Endothelial cell of hepatic sinusoid (primary cell): ENCODE results near the gene FTSJ3.
"Not testable (repeated sequence)": the region's sequence is repeated elsewhere in the genome, so short reads cannot be mapped to it uniquely, and the experiment has no call there.

Experiments
- in situ Hi-C: cut with HindIII; loops from 2 replicates; pipeline ENCODE4 v1.10.0; 2017; ENCODE audit warnings: low sequenced_read_pairs

Gene FTSJ3

DNA sequence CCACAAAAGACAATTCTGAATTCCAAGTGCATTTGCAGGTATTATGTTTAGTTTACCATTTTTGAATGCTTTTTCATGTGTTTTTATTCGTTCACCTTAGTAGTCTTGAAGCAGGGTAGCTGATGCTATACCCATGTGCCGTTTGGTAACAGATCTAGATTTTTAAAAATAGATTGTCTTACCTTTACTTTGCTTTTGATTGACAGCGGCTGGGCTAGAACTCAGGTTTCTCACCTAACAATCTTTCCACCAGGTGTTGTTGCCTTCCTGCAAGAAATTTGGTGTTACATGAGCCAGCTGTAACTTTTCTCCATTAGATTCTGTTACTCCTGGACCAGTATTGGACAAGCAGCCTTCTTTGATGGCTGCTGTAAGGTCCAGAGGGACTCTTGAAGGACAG, 1.5 kb upstream of the FTSJ3 start:
- in situ Hi-C loops: no loop called here

DNA sequence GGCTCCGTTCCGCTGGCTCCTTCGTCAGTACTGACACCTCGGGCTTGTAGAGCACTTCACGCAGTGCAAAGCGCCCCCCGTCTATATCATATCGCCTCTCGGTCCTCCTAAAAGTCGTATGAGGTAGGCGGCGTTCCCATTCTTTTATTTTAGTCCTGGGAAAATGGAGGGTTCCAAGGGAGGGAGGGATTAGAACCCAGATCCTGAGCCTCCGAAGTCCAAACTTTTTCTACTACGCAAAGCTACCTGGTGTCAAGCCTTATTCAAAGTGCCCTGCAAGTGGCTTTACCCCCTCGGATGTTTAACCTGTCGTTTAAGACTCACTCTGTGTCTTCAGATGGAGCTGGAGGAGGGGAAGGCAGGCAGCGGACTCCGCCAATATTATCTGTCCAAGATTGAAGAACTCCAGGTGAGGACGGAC, 348 bp upstream of the FTSJ3 start:
- in situ Hi-C loops: no loop called here

DNA sequence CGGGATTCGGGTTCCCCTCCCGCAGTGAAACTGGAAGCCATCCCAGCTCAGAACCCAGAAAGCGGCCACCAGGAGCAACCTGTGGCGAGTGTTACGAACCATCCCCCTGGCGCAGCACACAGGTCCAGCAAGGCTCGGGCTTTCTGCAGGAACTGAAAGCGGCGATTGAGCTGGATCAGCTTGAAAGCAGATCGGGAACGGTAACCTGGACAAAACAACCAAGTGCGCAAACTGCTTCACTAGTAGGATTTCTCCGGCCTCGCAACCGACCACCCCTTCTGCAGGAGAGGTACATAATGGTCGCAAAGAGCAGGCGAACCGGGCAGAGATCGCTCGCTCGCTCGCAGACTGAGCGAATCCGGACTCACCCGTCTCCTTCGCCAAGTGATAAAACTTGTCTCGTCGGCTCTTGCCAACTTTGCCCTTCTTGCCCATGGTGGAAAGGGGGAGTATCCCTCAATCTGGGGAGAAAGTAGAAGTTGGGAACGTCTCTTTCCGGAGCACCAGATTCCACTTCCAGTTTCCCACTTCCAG, 928 bp downstream of the FTSJ3 start:
- in situ Hi-C loops: no loop called here

DNA sequence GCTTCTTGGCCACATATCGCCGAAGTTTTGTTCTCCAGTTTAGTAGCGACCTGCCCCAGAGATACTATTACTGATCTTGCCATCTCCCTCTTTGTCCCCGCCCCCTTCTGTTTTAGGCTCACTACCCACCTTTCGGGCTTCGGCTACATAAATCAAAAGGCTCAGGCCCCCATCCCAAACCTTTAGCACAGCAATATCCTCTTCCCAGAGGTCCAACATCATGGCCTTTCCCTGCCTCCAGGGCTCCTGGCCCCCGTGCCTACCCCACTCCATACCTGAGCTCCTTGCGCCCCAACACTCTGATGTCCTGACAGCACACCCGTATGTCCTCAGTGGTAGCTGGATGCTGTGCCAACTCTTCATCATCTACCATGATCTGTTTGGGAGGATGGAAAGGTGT, 3.1 kb downstream of the FTSJ3 start:
- in situ Hi-C loops: no loop called here

DNA sequence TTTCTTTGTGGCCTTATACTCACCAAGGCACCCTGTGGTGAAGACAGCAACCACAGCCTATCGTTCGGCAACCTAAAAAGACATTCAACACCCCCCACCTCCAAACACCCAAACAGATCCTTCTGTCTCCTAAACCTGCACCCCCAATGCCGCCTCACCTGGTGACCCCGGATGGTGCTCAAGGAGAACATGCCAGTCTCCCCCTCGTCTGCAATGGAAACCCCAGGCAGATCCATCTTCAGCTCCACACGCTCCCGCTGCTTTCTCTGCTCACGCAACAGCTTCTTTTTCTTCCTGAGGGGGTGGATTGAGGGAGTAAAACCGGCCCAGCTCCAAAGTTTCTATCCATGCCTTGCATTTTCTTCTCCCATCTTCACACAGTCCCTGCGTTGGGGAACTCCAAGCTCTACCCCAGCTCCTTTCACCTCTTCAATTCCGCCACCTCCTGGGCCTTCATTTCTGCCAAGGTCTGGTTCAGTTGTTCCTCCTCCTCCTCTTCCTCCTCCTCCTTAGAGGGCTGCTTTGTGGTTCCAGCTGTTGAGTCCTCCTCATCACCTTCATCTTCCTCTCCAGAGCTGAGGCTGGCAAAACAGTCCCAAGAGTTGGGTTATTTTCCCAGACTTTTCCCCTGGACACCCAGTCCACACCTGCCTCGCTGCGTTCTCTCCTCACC, 3.7 kb downstream of the FTSJ3 start:
- in situ Hi-C loops: no loop called here

- in situ Hi-C loops: no loop called here
Observed at GRCh38 chr17:63822537-63822936, 4.9 kb downstream of the FTSJ3 start.

GRCh38 chr17:63821804-63822203, 5.7 kb downstream of the FTSJ3 start:
- in situ Hi-C loops: no loop called here

DNA sequence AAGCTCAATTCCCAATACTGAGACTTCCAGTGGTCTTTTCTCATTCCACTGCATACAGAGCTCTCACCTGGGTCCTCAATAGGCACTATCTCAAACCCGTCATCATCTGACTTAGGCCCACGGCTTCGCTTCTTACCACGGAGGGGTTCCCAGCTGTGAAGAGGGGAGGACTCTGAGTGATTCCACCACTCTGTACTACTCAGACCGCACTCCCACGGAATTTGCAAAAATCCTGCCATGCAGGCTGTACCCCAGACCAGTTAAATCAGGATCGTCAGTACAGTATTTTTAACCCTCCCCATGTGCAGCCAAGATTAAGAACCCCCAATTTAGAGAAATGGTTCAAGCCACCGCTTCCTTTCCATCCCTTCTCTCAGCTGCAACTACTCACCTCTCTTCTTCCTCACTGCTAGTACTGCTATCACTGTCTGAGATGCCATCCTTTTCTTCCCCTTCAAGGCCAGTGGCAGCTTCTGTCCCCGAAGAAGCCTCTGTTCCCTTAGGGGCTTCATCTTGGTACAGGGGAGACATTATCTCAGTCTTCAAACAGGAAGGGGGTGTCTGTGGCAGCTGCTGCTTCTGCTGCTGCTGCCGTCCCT, 6.4 kb downstream of the FTSJ3 start:
- in situ Hi-C loops: no loop called here

GRCh38 chr17:63819585-63820537, 7.6 kb downstream of the FTSJ3 start:
- in situ Hi-C loops: loop anchor here (5.0 kb wide), 2 partner anchors 38 to 73 kb away; no protein-coding TSS in a partner anchor

DNA sequence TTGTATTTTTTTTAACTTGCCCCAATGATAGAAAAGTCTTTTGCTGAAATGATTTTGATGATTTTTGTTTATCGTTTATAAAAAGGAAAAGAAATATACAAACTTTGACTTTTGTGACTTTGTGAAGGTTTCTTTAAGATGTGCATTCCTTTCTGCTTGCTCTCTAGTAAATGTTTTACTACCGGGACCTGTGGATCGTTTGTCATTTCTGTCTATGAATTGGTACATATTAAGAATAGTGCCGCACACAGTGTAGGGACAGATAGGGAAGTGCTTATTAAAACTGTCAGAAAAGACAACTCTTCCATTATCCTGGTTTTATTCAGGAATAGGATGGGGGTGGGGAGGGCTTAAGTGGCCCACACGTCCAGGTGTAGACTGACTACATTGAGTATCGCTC, 8.3 kb downstream of the FTSJ3 start:
- in situ Hi-C loops: loop anchor here (5.0 kb wide), 2 partner anchors 37 to 72 kb away; no protein-coding TSS in a partner anchor

DNA sequence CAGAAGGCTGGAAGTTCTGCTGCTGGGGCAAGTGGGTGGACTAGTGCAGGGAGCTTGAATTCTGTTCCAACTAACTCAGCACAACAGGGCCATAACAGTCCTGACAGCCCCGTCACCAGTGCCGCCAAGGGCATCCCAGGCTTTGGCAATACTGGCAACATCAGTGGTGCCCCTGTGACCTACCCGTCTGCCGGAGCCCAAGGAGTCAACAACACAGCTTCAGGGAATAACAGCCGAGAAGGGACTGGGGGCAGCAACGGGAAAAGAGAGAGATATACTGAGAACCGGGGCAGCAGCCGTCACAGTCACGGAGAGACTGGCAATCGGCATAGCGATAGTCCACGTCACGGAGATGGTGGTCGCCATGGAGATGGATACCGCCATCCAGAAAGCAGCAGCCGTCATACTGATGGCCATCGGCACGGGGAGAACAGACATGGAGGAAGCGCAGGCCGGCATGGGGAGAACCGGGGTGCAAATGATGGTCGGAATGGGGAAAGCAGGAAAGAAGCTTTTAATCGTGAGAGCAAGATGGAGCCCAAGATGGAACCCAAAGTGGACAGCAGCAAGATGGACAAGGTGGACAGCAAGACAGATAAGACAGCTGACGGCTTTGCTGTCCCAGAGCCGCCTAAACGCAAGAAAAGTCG, 9.6 kb downstream of the FTSJ3 start:
- in situ Hi-C loops: loop anchor here (5.0 kb wide), 2 partner anchors 36 to 71 kb away; no protein-coding TSS in a partner anchor

- in situ Hi-C loops: loop anchor here (5.0 kb wide), 2 partner anchors 34 to 69 kb away; no protein-coding TSS in a partner anchor
Observed at GRCh38 chr17:63816669-63817068, 10.8 kb downstream of the FTSJ3 start.

DNA sequence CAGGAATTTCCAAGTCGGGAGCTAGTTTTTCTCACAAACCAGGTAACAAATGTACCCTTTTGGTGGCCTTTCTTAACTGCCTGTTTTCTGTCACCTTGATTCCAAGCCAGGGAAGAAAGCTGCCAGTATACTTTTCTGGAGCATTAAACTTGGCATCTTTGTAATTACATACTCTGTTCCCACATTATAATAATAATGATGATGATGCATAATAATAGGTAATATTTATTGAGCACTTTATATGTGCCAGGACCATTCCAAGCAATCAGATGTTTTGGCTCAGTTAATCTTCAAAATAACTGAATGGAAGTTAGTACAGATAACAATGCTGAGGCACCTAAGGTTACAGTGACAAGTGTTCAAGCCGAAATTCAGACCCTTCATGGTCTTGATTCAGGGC, 11.3 kb downstream of the FTSJ3 start:
- in situ Hi-C loops: loop anchor here (5.0 kb wide), 2 partner anchors 34 to 69 kb away; no protein-coding TSS in a partner anchor

DNA sequence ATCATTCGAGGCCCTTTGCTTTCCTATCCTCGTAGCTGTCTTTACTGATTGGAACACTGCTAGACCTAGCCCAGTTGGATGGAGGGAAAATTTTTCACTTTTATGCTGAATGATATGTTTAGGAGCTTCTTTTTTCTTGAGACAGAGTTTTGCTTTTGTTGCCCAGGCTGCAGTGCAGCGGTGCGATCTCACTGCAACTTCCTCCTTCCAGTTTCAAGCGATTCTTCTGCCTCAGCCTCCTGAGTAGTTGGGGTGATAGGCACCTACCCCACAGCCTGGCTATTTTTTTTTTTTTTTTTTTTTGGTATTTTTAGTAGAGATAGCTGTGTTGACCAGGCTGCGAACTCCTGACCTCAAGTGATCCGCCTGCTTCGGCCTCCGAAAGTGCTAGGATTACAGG, 17.5 kb downstream of the FTSJ3 start:
- in situ Hi-C loops: no loop called here

GRCh38 chr17:63805591-63805990, 21.9 kb downstream of the FTSJ3 start:
- in situ Hi-C loops: no loop called here

DNA sequence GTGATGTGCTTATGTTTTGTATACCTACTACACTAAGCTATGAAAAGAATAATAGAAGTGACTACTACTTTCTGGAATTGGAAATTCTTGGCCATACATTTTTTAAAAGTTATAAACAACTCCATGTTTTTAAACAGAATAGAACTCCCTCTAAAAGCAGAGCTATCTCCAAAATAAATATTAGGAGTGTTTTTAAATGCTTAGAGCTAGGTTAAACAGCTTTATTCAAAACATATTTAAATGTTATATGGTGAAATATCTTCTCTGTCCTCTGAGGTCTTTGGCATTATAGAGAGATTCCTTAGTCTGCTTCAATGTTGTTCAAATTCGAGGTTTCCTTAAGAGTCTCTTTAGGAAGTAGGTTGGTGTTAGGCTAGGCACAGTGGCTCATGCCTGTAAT, 23.1 kb downstream of the FTSJ3 start:
- in situ Hi-C loops: loop anchor here (5.0 kb wide), 2 partner anchors 37 to 58 kb away; no protein-coding TSS in a partner anchor

GRCh38 chr17:63800783-63801182, 26.7 kb downstream of the FTSJ3 start:
- in situ Hi-C loops: loop anchor here (5.0 kb wide), 2 partner anchors 33 to 62 kb away; no protein-coding TSS in a partner anchor

GRCh38 chr17:63798572-63799106, 28.8 kb downstream of the FTSJ3 start:
- in situ Hi-C loops: no loop called here

GRCh38 chr17:63796375-63796774, 31.1 kb downstream of the FTSJ3 start:
- in situ Hi-C loops: not testable (repeated sequence)

DNA sequence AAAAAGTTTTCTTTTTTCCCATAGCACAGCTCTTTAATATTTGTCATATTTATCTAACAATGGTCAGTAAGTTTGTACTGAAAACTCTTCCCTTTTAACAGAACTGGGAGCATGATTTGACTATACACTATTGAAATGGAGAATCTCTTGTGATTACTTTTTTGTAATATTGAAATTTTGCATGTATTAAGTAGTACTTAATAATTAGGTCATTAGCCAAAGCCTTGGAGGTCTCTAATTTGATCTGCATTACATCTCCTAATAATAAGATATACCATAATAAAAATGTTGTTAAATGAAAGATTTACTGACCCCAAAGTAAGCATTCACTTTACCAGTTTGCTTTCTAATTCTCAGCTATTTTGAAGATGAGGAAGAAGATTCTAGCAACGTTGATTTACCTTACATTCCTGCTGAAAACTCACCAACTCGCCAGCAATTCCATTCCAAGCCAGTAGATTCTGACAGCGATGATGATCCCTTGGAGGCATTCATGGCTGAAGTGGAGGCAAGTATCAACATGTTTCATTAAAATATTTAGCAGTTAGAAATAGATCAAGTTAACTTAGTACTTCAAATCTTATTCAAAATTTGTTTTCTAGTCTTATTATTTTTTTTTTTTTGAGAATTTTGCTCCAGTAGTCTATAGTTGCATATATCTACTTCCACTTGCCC, 35.3 kb downstream of the FTSJ3 start:
- in situ Hi-C loops: no loop called here
